ENCODE data around the gene DNAJB4.
"Not testable (repeated sequence)": the region's sequence is repeated elsewhere in the genome, so short reads cannot be mapped to it uniquely, and the experiment has no call there.

The DNAJB4 gene

DNA sequence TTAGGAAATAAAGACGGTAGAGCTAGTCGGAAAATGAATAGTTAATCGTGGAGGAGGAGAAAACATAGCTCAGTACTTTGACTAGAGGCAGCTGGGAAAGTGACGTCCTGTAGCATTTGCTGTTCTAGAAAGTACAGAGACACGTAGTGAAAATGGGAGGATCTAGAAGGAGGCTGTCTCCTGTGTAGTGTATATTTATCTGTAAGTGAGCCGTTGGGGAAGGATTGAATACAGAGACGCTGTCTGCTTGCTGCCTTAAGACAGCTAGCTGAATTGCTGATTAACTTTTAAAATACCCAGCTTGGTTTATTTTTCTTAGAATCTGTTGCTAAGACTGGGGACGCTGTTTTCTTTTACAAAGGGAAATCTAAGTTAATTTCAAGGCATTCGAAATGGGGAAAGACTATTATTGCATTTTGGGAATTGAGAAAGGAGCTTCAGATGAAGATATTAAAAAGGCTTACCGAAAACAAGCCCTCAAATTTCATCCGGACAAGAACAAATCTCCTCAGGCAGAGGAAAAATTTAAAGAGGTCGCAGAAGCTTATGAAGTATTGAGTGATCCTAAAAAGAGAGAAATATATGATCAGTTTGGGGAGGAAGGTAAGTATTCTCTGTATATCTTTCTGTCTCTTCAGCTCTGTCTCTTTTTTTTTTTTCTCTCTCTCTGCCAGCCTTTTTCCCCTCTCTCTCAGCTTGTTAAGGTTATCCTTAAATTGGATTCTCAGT is at the start of gene DNAJB4:
DNAJB4 (plus strand) TSS at position 221 of the 729 bp plus-strand sequence; CDS start at position 393, 172 bp downstream.
- H3K4me3 ChIP-seq (ENCODE audit: low read depth, low read length): peak within 1 kb of the TSS; percentile 54

DNA sequence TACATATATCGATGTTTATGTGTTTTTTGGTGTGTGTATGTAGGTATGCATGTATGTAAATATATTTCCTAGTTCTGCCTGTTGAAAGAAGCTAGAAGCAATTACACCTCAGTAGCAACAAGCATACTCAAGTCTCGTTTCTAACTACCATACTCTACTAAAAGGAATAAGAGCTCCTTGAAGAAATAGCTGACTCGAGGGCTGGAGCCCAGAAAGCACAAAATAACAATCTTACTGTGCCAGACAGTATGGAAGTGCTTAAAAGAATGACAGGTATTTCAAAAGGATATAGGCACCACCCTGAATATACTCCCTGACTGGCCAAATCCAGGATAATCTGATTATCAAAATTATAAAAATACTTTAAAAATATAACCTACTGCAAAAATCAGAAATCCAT is 49.0 kb upstream of the DNAJB4 start:
- no peak overlapping the region for H3K4me3 ChIP-seq (ENCODE audit: low read depth, low read length)

DNA sequence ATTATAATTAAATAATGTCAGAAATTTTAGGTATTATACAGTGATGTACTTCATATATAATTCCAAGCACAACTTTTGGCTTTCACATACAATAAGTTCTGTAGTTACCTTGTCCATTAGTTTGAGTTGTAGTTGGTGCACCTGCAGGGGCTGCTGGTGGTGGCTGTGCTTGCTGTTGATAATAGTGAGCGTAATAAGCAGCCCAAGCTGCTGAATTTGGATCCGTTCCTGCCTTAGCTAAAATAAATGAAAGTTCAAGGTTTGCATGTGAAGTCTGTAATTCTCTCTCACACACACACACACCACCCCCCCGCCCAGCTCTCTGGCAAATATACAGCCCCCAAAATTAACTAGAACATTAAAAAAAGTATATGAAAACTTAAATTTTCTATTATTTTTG is 48.3 kb upstream of the DNAJB4 start:
- no peak overlapping the region for H3K4me3 ChIP-seq (ENCODE audit: low read depth, low read length)

DNA sequence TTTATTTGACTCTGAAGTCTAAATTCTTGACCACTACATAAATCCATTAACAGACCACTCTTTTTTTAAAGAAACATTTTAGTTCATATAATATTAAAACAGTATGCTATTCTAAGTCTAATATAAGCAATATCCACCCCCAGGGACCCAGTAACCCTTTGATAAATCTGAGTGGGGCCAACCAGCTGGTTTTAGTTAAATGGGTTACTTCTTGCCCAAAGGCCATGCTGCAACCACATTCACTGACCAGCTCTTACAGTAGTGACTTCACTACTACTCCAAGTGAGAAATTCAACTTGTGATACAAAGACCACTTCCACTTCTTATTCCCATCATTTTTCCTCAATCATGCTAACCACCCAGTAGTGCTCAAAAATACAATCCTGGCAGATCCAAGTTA is 46.3 kb upstream of the DNAJB4 start:
- H3K4me3 ChIP-seq (ENCODE audit: low read depth, low read length): no peak overlapping the region

DNA sequence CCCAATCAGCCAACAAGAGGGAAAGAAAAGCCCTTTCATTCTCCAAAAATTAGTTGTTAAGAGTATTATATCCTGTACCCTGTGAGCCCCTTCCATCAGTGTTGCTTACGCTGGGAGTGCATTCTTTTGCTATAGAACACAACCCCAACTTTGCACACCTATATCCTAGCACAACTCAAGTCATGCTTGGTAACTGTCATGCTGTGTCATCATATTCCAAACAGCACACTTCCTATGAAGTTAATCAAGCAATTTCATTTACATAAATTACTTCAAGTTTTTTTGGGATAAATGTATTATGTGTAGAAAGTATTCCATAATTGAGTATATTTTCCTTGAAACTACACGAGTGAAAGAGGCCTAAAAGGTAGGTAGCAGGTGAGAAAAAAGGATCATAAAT is 45.9 kb upstream of the DNAJB4 start:
- H3K4me3 ChIP-seq (ENCODE audit: low read depth, low read length): no peak overlapping the region

DNA sequence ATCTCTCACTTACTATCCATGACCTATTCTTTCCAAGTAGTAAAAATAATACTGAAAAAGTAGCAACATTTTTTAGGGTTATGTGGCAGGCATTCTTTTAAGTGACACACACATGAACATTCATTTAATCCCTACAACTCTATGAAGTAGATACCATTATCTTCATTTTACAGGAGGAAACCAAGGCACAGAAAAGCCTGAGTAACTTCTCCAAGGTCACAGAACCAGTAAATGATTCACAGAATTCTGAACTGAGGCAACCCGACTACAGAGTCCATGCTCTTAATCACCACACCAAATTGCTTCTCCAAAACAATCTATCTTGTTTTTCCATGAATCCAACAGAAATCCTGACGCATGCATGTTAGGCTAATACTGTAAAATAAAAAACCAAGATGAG is 43.3 kb upstream of the DNAJB4 start:
- H3K4me3 ChIP-seq (ENCODE audit: low read depth, low read length): no peak overlapping the region

DNA sequence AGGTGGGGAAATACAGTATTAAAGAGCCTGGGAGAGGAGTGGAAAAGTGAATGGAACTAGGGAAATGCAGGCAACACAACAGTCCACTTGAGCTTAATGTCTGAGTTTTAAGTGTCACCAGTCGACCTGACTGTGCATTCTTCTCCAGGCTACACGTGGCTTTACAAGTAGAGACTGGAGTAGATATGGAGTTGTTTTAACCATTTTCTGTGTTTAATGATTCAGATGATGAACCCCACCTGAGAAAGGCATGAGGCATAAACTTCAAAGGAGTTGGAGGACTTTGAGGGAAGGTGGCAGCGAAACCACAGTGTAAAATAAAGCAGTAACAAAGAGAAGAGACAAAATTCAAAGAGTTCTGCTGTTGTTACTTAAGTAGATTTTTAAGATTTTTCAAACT is 38.4 kb upstream of the DNAJB4 start:
- no peak overlapping the region for H3K4me3 ChIP-seq (ENCODE audit: low read depth, low read length)

DNA sequence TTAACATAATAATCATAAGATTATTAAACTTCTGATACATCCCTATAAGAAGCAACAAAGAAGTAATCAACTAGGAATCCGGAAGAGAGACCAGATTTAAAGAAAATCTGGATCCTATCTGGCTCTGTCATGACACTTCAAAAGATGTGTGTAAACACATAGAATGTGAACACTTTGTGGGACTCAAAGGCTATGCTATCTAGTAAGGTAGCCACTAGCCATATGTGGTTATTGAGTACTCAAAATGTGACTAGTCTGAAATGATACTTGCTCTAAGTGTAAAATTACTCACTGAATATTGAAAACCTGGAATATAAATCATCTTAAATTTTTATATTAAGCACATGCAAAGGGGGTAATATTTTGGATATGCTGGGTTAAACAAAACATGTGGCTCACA is 34.5 kb upstream of the DNAJB4 start:
- no peak overlapping the region for H3K4me3 ChIP-seq (ENCODE audit: low read depth, low read length)

DNA sequence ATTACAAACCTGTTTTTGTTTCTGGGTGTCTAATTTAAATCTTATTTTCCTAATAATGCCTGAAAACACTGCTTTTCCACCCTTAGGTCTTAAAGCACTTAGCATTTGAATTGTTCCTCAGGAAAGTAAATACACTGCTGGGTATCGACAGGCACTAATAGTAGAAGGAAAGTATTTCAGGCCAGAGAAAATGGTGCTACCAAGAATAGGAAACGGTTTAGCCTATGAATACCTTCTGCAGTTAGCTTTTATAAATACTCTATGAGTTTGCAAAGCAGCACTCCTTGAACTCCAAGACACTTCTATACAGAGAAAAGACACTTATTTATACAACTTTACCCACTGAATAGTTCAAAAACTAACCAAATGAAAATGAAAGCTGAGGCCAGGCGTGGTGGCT is 32.7 kb upstream of the DNAJB4 start:
- H3K4me3 ChIP-seq (ENCODE audit: low read depth, low read length): no peak overlapping the region

DNA sequence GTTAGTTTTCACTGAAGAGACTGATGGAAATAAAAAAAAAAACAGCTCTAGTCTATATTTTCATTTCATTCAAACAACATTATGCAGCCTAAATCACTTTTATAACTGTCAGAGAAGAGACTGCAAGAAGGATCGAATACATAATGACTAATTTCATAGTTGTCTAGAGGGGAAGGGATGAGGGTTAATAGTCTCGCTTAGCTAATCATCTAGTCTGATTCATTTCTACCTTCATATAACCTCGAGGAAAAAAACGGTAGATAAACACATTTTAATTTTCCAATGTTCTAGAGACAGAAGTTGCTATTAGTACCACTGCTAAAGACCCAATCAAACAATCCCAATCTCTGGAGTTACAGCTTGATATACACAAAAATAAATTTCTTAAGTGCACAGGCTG is 29.4 kb upstream of the DNAJB4 start:
- H3K4me3 ChIP-seq (ENCODE audit: low read depth, low read length): no peak overlapping the region

DNA sequence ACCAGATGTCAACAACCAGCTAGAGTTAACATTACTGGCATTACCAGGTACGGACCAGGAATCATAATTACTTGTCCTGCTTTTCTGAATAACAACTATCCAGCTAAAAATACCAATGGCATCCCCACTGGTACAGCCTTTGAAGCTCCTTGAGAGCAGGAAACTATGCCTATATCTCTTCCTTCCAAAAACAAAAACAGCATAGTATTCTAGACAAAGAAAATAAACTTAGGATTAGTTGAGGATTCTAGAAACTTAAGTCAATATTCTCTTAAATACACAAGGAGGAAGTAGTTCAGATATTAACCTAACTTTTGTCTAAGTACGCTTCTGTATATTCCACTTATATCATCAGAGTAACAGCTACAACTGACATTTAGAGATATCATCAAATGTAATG is 28.8 kb upstream of the DNAJB4 start:
- no peak overlapping the region for H3K4me3 ChIP-seq (ENCODE audit: low read depth, low read length)

DNA sequence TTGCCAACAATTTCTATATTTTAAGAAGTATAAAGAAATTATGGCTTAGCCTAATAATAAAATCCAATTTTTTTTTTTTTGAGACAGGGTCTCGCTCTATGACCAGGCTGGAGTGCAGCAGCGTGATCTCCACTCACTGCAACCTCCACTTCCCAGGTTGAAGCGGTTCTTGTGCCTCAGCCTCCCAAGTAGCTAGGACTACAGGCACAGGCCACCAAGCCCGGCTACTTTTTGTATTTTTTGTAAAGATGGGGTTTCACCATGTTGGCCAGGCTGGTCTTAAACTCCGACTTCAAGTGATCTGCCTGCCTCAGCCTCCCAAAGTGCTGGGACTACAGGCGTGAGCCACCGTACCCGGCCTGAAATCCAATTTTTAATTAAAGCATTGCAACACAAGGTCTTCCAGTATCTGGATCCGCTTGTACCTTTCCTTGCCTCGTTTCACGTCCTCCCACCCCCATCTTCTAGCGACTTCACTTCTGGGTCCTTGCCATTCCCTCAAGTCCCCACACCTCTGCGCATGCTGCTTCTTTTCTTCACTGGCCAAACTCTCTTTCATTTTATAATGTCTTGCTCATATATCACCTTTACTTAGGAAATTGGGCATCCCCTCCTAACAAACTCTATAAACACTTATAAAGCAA is 28.2 kb upstream of the DNAJB4 start:
- H3K4me3 ChIP-seq (ENCODE audit: low read depth, low read length): peak overlapping the region; percentile 25

DNA sequence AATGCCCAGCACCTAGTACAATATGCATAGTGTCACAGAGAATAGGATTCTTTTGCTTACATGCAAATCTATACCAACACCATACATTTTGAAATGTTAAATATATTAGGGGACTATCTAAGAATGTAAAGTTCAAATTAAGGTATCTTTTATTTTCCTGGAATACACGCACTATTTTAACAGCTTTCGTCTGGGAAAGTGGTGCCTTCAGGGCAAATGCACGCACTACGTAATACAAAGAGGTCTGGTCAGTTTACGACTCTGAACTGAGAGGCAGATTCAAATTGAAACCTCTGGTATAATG is 26.8 kb upstream of the DNAJB4 start:
- H3K4me3 ChIP-seq (ENCODE audit: low read depth, low read length): peak overlapping the region; percentile 100

DNA sequence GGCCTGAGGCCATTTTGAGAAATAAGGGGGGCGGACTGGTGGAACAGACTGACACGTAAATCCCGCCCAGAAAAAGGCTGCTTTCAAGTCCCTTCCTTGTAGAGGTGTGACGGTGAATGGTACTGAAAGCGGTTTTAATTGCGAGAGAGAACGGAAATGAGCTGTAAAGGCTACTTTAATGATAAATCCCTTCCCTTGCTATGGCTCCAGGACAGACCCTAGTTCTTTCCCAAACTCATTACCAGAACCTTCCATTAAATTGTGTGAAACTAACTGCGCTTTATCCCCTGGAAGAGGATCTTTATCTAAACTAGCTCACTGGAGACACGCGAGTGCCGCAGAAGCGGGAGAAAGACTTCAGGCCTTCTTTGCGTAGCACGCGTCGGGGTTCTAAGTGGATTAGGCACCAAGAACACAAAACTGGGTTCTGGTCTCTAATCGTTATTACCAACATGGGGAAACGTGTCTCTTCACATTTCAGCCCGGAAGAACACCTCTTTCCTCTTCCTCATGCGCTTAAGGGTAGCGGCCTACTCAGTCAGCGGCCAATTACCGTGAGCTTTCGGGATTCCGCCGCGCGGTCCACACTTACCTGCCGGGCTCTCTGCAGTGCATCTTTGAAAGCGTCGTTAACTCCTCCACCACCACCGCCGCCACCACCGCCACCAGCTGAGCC is 26.3 kb upstream of the DNAJB4 start:
- H3K4me3 ChIP-seq (ENCODE audit: low read depth, low read length): peak overlapping the region; percentile 100

DNA sequence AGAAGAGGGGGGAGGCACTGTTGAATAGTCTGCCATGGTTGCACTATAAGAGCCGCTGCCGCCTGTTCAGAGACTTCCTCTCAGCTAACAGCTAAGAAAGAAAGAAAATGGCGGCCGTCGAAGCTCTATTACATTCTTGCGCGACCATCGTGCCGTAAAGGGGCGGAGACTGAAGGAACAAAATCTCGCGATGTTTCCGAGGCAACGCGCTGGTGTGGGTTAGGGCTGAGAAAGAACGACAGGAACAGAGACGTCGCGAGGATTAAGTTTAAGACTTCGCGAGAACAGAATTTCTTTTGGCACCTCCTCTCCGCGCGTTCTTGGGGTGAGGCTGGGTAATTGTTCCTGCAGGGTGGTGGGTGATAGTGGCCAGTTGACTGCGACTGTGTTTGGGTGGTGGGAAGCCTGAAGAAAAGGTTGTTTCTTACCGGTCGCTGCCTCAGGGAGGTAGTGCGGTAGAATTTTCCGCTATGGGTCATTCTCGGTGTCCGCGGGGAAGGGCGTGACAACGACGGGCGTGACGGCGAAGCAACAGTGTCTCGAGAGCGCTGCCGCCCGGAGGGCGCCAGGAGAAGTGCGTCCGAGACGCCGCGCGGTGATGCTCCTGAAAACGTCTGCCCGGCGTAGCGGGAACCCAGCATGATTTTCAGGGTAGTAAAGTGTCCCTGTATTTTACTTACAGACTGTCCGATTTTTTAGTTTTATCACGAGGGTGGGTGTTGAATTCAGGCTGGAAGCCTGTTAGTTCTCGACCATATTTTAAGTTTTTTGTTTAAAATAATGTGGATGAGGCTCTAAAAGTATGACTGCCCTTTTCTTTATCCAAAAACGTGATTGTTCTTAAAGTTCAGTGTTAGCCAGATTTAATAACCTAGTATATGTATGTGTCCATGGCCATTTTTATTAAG is 25.5 kb upstream of the DNAJB4 start, which contains the start of gene FUBP1:
FUBP1 (minus strand) TSS at position 104 of the 908 bp plus-strand sequence; CDS start at position 36, 68 bp downstream.
- peak within 1 kb of the TSS; percentile 100 for H3K4me3 ChIP-seq (ENCODE audit: low read depth, low read length)

DNA sequence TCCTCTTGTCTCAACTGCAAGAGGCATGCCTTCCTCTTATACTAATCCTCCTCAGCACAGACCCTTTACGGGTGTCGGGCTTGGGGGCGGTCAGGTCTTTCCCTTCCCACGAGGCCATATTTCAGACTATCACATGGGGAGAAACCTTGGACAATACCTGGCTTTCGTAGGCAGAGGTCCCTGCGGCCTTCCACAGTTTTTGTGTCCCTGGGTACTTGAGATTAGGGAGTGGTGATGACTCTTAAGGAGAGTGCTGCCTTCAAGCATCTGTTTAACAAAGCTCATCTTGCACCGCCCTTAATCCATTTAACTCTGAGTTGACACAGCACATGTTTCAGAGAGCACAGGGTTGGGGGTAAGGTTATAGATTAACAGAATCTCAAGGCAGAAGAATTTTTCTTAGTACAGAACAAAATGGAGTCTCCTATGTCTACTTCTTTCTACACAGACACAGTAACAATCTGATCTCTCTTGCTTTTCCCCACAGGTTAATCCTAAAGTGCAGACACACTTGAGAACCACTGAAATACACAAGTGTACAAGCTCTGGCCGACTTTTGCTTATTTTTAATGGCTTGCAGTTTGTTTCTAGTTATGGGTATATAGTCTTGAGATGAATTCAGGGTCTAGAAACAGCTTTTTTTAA is 21.3 kb upstream of the DNAJB4 start:
- not testable (repeated sequence) for H3K4me3 ChIP-seq (ENCODE audit: low read depth, low read length)

DNA sequence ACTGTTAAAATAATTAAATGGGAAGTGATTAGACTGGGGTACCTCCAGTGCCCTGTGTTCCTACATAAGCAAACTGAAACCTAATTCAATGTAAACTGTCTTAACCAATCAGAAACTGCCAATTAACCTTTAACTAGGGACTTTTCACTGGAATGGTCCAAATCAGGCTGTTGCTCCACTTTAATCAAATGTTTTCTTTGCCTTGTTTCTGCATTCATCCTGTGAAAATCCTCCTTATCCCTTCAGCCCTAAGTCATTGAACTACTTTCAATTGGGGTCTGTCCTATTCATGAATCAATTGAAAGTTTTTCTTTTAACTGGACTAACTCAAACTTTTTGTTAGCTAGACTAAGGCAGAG is 20.8 kb upstream of the DNAJB4 start:
- no peak overlapping the region for H3K4me3 ChIP-seq (ENCODE audit: low read depth, low read length)

DNA sequence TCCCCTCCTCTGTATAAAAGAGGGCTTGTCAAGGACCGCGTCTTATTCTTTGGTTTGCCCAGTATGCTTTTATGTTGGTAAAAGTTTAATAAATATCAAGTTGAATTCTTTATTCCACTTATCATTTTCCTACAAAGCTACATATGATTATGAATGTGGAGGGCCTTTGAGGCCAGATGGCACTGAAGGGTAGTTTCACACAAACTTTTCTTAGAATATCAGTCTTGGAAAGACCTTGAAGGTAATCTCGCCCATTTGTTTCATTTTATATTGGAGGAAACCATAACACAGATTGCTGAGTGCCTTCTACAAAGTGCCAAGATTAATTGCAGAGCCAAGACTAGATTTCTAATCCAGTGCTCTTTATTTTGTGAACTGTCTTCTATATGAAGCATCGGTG is 20.1 kb upstream of the DNAJB4 start:
- H3K4me3 ChIP-seq (ENCODE audit: low read depth, low read length): no peak overlapping the region

DNA sequence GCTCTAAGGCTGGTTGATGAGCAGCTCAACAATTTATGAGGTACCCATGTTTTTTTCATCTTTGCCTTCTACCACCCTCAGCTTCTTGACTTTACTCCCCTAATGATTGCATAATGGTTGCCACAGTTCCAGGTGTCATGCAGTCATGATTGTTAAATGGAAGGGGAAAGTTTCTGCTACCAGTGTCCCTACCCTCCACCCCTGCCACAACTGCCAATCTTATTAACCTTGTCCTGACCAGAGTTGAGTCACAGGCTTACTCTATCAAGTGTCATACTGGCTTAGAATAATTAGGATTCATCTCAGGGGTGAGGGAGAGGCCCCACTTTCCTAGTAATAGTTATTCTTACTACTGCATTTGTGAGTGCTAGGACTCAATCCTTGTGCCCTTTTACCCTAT is 17.9 kb upstream of the DNAJB4 start:
- no peak overlapping the region for H3K4me3 ChIP-seq (ENCODE audit: low read depth, low read length)

DNA sequence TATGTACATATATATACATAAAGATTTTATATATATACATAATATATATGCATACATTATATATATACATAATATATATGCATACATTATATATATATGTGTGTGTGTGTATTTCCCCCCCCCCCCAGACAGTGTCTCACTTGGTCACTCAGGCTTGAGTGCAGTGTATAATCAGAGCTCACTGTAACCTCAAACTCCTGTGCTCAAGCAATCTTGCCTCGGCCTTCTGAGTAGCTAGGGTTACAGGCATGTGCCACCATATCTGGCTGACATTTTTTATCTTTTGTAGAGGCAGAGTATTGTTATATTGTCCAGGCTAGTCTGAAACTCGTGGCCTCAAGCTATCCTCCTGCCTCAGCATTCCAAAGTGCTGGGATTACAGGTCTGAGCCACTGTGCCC is 16.8 kb upstream of the DNAJB4 start:
- no peak overlapping the region for H3K4me3 ChIP-seq (ENCODE audit: low read depth, low read length)

DNA sequence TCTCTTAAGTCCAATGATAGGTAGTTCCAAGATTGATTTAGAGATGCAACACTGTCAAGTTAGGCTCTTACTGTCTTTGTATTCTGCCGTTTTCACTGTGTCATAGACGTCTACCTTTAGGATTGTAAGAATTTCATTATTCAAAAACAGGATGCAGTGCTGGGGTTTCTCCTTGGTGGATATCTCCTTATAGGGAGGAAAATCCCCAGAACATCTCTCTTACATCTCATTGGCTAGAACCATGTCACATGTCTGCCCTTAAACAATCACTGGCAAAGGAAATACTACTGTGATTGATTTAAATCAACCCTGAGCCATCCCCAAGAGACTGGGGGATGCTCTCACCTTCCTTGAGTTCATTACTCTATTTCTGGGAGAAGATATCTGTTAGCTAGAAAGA is 15.0 kb upstream of the DNAJB4 start:
- no peak overlapping the region for H3K4me3 ChIP-seq (ENCODE audit: low read depth, low read length)

All from iPS-11a (cell line).